ENCODE measurements around the gene FAM78A. TPM values are rescaled to one million over a fixed set of nuclear protein-coding genes. Genes with fewer than 3 reads are reported as not detected.

Gene FAM78A
- total RNA-seq, 4 donors from 2014 or later: 1.00 to 3.4 (median 2.2) TPM

- Histone ChIP-seq H3K4me3 (no peak overlapping the region), H3K27ac (no peak overlapping the region), H3K9me3 (no peaks in the 10 kb centered on the region), H3K36me3 (no peaks in the 10 kb centered on the region), H3K27me3 (no peaks in the 10 kb centered on the region), H3K4me1 (peaks cover 0 to 7% (median 3%) of the 10 kb centered on the region in 4 donors)
- WGBS, 2 donors (ENCODE audit: low coverage in 1 of 2): 91% methylated on average over 11 of the region's 11 CpGs; no CpG with 5 or more reads in 1 of the 2 donors
- DNase-seq: no peak
- in situ Hi-C loops (cut with MboI; ENCODE audit: low pct_ligation_motif_present in 1 of 4, low pct_unique_long_range_greater_than_20kb in 1 of 4, low sequenced_read_pairs in 3 of 4): no loop called here
- intact Hi-C loops (cut with DNase I; ENCODE audit: low total_unique reads): no loop called here
- TF ChIP-seq CTCF (IDR thresholded peaks at IDR 0.05) (no peak), POLR2A (IDR thresholded peaks at IDR 0.05) (no peak), POLR2AphosphoS5 (IDR thresholded peaks at IDR 0.05) (no peak), EP300 (IDR thresholded peaks at IDR 0.05; ENCODE audit: low read depth) (no peak)
Measured at GRCh38 chr9:131308452-131308851, 32.1 kb upstream of the FAM78A start.

DNA sequence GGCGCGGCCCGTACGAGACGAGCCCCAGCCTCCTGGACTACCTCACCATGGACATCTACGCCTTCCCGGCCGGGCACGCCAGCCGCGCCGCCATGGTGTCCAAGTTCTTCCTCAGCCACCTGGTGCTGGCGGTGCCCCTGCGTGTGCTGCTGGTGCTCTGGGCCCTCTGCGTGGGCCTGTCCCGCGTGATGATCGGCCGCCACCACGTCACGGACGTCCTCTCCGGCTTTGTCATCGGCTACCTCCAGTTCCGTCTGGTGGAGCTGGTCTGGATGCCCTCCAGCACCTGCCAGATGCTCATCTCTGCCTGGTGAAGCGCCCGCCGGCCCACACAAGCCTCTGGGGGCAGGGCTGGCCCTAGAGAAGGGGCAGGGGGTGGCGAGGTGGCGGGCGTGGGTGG is 31.7 kb upstream of the FAM78A start:
- no peaks in the 10 kb centered on the region for H3K36me3 ChIP-seq
- no peak overlapping the region for H3K4me3 ChIP-seq
- TF ChIP-seq POLR2AphosphoS5 (IDR thresholded peaks at IDR 0.05) (no peak), CTCF (IDR thresholded peaks at IDR 0.05) (no peak), POLR2A (IDR thresholded peaks at IDR 0.05) (no peak), EP300 (IDR thresholded peaks at IDR 0.05; ENCODE audit: low read depth) (no peak)
- H3K4me1 ChIP-seq: peaks cover 0 to 3% (median under 1%) of the 10 kb centered on the region in 4 donors
- H3K27ac ChIP-seq: no peak overlapping the region
- H3K9me3 ChIP-seq: no peaks in the 10 kb centered on the region
- no peak for DNase-seq
- in situ Hi-C loops (cut with MboI; ENCODE audit: low pct_ligation_motif_present in 1 of 4, low pct_unique_long_range_greater_than_20kb in 1 of 4, low sequenced_read_pairs in 3 of 4) (no loop called here), intact Hi-C loops (cut with DNase I; ENCODE audit: low total_unique reads) (no loop called here)
- WGBS, 2 donors (ENCODE audit: low coverage in 1 of 2): 92% methylated on average over 31 of the region's 31 CpGs; no CpG with 5 or more reads in 1 of the 2 donors
- H3K27me3 ChIP-seq: no peaks in the 10 kb centered on the region

DNA sequence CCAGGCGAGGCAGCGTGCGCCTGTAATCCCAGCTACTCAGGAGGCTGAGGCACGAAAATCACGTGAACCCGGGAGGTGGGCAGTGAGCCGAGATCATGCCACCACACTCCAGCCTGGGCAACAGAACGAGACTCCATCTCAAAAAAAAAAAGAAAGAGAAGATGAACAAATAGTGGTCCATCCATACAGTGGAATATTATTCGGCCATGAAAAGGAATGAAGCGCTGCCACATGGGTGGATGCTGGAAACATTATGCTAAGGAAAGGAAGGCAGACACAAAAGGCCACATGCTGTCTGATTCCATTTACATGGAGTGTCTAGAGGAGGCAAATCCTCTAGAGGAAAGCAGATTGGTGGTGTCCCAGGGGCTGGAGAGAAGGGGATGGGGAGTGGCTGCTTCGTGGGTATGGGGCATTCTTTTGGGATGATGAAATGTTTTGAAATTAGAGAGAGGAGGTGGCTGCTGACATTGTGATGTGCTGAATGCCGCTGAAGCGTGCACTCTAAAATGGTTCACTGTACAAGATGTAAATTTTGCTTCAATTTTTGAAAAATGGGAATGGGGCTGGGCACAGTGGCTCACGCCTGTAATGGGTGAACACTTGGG is 30.2 kb upstream of the FAM78A start:
- in situ Hi-C loops (cut with MboI; ENCODE audit: low pct_ligation_motif_present in 1 of 4, low pct_unique_long_range_greater_than_20kb in 1 of 4, low sequenced_read_pairs in 3 of 4): no loop called here
- no peaks in the 10 kb centered on the region for H3K27me3 ChIP-seq
- TF ChIP-seq EP300 (IDR thresholded peaks at IDR 0.05; ENCODE audit: low read depth): no peak
- TF ChIP-seq POLR2A (IDR thresholded peaks at IDR 0.05): no peak
- TF ChIP-seq CTCF (IDR thresholded peaks at IDR 0.05): no peak
- TF ChIP-seq POLR2AphosphoS5 (IDR thresholded peaks at IDR 0.05): no peak
- H3K9me3 ChIP-seq: no peaks in the 10 kb centered on the region
- intact Hi-C loops (cut with DNase I; ENCODE audit: low total_unique reads): no loop called here
- DNase-seq: no peak
- H3K4me1 ChIP-seq: no peaks in the 10 kb centered on the region
- WGBS, 2 donors (ENCODE audit: low coverage in 1 of 2): 86 to 93% methylated on average over 4 to 14 of the region's 14 CpGs
- H3K27ac ChIP-seq: no peak overlapping the region
- H3K4me3 ChIP-seq: no peak overlapping the region
- no peaks in the 10 kb centered on the region for H3K36me3 ChIP-seq

DNA sequence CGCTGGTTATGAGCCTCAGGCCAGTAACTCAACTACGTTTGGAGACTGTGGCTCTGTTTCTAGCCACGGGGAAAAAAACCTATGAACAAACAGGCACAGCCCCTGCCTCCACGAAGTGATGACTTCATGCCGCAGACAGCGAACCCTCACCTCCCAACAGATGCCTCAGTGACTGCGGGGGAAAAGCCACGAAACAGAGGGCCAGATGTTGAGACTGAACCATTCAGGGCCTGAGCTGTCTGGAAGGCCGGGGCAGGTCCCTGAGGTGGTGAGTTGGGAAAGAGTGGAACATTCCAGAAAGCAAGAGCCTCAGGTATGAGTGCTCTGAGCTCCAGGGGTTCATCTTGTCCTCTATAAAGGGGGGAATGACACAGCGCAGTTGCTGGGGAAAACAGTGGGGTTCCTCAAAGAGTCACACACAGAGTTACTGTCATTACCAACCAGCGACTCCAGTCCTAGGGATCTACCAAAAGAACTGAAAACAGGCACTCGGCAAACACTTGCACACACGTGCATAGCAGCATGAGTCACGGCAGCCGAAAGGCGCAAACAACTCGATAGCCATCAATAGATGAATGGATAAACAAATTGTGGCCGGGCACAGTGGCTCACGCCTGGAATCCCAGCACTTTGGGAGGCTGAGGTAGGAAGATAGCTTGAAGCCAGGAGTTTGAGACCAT is 28.5 kb upstream of the FAM78A start:
- TF ChIP-seq CTCF (IDR thresholded peaks at IDR 0.05) (no peak), POLR2A (IDR thresholded peaks at IDR 0.05) (no peak), EP300 (IDR thresholded peaks at IDR 0.05; ENCODE audit: low read depth) (no peak), POLR2AphosphoS5 (IDR thresholded peaks at IDR 0.05) (no peak)
- Histone ChIP-seq H3K4me3 (no peak overlapping the region), H3K27ac (no peak overlapping the region), H3K36me3 (no peaks in the 10 kb centered on the region), H3K4me1 (no peaks in the 10 kb centered on the region), H3K9me3 (no peaks in the 10 kb centered on the region), H3K27me3 (no peaks in the 10 kb centered on the region)
- 81 to 82% methylated on average over 6 to 19 of the region's 19 CpGs for WGBS, 2 donors (ENCODE audit: low coverage in 1 of 2)
- intact Hi-C loops (cut with DNase I; ENCODE audit: low total_unique reads): no loop called here
- in situ Hi-C loops (cut with MboI; ENCODE audit: low pct_ligation_motif_present in 1 of 4, low pct_unique_long_range_greater_than_20kb in 1 of 4, low sequenced_read_pairs in 3 of 4): no loop called here
- no peak for DNase-seq

Data from transverse colon (tissue), 4 donors.